Upper lobe of left lung (tissue), 6 donors: ENCODE data around the gene SACM1L. TPM values are rescaled to one million over a fixed set of nuclear protein-coding genes. Genes with fewer than 3 reads are reported as not detected.

ENCODE experiments used
- ATAC-seq, 2 donors: fragments of 200-7000 bp; cut with Tn5 transposase; one replicate each; pipeline ENCODE4 v1.9.1; 2022; ENCODE audit warnings: mild to moderate bottlenecking in 2 of 2, moderate library complexity in 2 of 2; ENCODE audit not compliant: low FRiP score in 2 of 2
- DNase-seq, 2 donors: peaks; one replicate each; pipeline ENCODE4 v3.0.0-alpha.2; 2019 to 2020
- H3K27ac ChIP-seq, 4 donors: fragments of 200-600 bp; sonication (generic); one replicate each; pipeline ENCODE4 v1.5.1; 2016 to 2019
- H3K27me3 ChIP-seq, 4 donors: fragments of 200-600 bp; sonication (generic); one replicate each; pipeline ENCODE4 v1.5.1; 2017 to 2019
- H3K36me3 ChIP-seq, 4 donors: fragments of 200-600 bp; sonication (generic); one replicate each; pipeline ENCODE4 v1.5.1; 2016 to 2019
- H3K4me1 ChIP-seq, 4 donors: fragments of 200-600 bp; sonication (generic); one replicate each; pipeline ENCODE4 v1.5.1; 2018 to 2019
- H3K4me3 ChIP-seq, 4 donors: fragments of 200-600 bp; sonication (generic); one replicate each; pipeline ENCODE4 v1.5.1; 2017 to 2019; ENCODE audit warnings: mild to moderate bottlenecking in 2 of 4, moderate library complexity in 1 of 4
- H3K9me3 ChIP-seq, 4 donors: fragments of 200-600 bp; sonication (generic); one replicate each; pipeline ENCODE4 v1.5.1; 2018 to 2019
- EP300 ChIP-seq, 4 donors: sonication (generic); formaldehyde crosslinking; IDR thresholded peaks; one replicate each; pipeline ENCODE4 v1.5.1; 2017; ENCODE audit warnings: antibody characterized with exemption in 4 of 4, control low read depth in 2 of 4
- POLR2A ChIP-seq, 4 donors: fragments of 450-650 bp; IDR thresholded peaks; one replicate each; pipeline ENCODE4 v1.5.1; 2016 to 2017; ENCODE audit warnings: antibody characterized with exemption in 4 of 4, mild to moderate bottlenecking in 2 of 4
- POLR2AphosphoS5 ChIP-seq, 2 donors: sonication (generic); formaldehyde crosslinking; IDR thresholded peaks; one replicate each; pipeline ENCODE4 v1.5.1; 2017; ENCODE audit warnings: antibody characterized with exemption in 2 of 2
- WGBS, 2 donors: methylation state at CpG; one replicate each; pipeline ENCODE4 v1.1.5; 2017 to 2018; 5-methylcytosine and 5-hydroxymethylcytosine counted together
- total RNA-seq, 6 donors: library from RNA; depleted of rRNA in 4 of 6; stranded (reverse); fragments of >200 nt in 4 of 6; gene quantifications; one replicate each; pipeline versions ENCODE4 v1.1.0 to v1.2.1, GENCODE V29; 2016 to 2021
- TF ChIP-seq, protein P1 (sequence below), 6 experiments: fragments of 450-650 bp in 4 of 6; fragments of 200-600 bp in 2 of 6; sonication (generic) in 2 of 6; IDR thresholded peaks; one replicate each; pipeline ENCODE4 v1.5.1; 2016 to 2019; ENCODE audit warnings: antibody characterized with exemption in 6 of 6
- donor health status: DM: no; HTN: no; CAD: no; lungs with moderate emphysema.
- donor health status: DM: no; HTN: yes; CAD: no; lungs with severe emphysema.

SACM1L gene
- total RNA-seq, 6 donors from 2014 or later, result 29.9 to 102 (median 63.9) TPM

DNA sequence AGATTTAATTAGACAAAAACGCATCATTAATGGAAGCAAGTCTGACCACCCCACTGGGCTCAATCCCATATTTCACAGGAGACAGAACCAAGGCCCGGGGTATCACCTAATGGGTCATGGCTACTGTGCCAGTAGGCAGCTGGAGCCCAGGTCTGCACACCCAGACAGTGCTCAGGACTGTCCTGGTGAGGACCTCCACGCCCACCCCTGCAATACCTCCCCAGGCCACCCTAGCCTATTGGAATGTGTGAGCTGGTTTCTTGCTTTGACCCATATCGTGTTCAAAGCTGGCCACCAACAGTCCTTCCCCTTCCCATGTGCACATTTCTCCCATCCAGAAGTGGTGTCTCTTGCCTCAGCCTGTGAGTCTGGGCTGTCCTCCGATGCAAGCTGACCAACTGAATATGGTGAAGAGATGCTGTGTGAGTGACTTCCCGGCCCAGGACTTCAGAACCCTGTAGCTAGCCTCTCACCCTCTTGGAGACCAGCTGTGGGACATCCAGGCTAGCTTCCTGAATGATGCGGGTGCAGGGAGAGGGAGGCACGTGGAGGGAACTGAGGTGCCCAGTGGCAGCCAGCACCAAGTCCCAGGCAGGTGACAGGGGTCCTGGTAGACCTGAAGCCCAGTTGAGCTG lies 88.0 kb downstream of the SACM1L start:
- 84 to 93% methylated on average over 7 to 8 of the region's 8 CpGs for WGBS, 2 donors

DNA sequence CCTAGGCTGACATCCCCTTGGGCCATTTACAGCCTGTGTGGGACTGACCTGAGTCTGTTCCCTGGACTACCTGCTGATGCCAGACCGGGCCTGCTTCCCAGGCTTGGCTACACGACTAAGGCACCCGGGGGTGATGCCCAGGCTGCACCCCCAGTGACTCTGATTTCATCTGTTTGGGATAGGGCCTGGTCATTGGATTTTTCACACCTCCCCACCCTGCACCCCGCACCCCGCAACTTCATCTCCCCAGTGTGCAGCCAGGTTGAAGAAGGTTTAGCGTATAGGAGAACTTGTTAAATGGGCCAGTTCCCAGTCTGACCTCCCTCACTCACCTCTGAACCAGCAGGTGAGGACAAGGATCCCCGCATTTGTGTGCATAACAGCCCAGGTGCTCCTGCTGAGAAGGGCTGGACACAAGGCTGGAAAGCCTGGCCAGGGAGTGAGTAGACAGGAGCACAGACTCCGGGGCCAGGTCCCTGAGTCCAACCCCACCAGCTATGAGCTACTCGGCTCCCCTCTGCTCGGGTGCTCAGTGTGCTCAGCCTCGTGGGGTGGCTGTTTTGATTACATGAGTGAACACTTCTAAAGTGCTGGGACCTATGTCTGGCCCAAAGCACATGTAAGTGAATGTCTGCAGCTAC lies 88.7 kb downstream of the SACM1L start:
- WGBS, 2 donors, result 87 to 88% methylated on average over 9 to 10 of the region's 11 CpGs
- TF ChIP-seq EP300 (IDR thresholded peaks at IDR 0.05) (no peak), POLR2AphosphoS5 (IDR thresholded peaks at IDR 0.05) (no peak), POLR2A (IDR thresholded peaks at IDR 0.05) (no peak)
- TF ChIP-seq, protein P1, sequence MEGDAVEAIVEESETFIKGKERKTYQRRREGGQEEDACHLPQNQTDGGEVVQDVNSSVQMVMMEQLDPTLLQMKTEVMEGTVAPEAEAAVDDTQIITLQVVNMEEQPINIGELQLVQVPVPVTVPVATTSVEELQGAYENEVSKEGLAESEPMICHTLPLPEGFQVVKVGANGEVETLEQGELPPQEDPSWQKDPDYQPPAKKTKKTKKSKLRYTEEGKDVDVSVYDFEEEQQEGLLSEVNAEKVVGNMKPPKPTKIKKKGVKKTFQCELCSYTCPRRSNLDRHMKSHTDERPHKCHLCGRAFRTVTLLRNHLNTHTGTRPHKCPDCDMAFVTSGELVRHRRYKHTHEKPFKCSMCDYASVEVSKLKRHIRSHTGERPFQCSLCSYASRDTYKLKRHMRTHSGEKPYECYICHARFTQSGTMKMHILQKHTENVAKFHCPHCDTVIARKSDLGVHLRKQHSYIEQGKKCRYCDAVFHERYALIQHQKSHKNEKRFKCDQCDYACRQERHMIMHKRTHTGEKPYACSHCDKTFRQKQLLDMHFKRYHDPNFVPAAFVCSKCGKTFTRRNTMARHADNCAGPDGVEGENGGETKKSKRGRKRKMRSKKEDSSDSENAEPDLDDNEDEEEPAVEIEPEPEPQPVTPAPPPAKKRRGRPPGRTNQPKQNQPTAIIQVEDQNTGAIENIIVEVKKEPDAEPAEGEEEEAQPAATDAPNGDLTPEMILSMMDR (IDR thresholded peaks at IDR 0.05), result no peak
- Histone ChIP-seq H3K27ac (no peak overlapping the region), H3K9me3 (no peaks in the 10 kb centered on the region), H3K4me3 (no peak overlapping the region), H3K27me3 (no peaks in the 10 kb centered on the region), H3K4me1 (no peaks in the 10 kb centered on the region), H3K36me3 (no peaks in the 10 kb centered on the region)
- peak in 1 of 2 donors; percentile 9 for ATAC-seq
- no peak for DNase-seq

More for the DNA sequence above, 88.0 kb downstream of the SACM1L start:
- no peak for ATAC-seq
- no peak overlapping the region for H3K27ac ChIP-seq
- H3K4me1 ChIP-seq, result no peaks in the 10 kb centered on the region
- DNase-seq, result no peak
- H3K9me3 ChIP-seq, result no peaks in the 10 kb centered on the region
- no peak overlapping the region for H3K4me3 ChIP-seq
- no peaks in the 10 kb centered on the region for H3K27me3 ChIP-seq
- TF ChIP-seq POLR2AphosphoS5 (IDR thresholded peaks at IDR 0.05), result no peak
- TF ChIP-seq, protein P1 (IDR thresholded peaks at IDR 0.05), result no peak
- no peak for TF ChIP-seq EP300 (IDR thresholded peaks at IDR 0.05)
- no peak for TF ChIP-seq POLR2A (IDR thresholded peaks at IDR 0.05)
- H3K36me3 ChIP-seq, result no peaks in the 10 kb centered on the region

DNA sequence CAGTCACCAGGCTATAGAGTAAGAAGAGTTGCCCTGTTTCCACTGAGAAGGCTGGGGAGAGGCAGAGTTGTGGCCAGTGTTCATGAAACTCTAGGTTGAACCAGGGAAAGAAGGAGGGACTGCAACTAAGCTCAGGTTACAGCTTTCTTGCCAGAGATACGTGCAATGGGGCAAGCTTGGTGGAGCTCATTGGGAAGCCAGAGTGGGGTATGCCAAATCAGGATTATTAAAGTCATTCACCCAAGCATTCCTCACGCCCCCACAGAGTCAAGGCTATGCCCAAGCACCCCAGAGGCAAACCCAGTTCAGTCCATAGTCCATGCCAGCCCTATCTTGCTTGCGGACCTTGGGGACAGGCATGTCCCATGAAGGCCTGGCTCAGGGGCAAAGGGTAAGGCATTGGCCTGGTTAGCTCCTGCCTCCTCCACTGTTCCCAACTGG lies 89.6 kb downstream of the SACM1L start:
- no peak overlapping the region for H3K27ac ChIP-seq
- ATAC-seq, result no peak
- 74 to 83% methylated on average over 2 to 3 of the region's 3 CpGs for WGBS, 2 donors
- no peaks in the 10 kb centered on the region for H3K4me1 ChIP-seq
- TF ChIP-seq EP300 (IDR thresholded peaks at IDR 0.05) (no peak), POLR2AphosphoS5 (IDR thresholded peaks at IDR 0.05) (no peak), POLR2A (IDR thresholded peaks at IDR 0.05) (no peak)
- TF ChIP-seq, protein P1 (IDR thresholded peaks at IDR 0.05), result no peak
- no peaks in the 10 kb centered on the region for H3K36me3 ChIP-seq
- no peaks in the 10 kb centered on the region for H3K9me3 ChIP-seq
- no peak overlapping the region for H3K4me3 ChIP-seq
- no peaks in the 10 kb centered on the region for H3K27me3 ChIP-seq
- no peak for DNase-seq

DNA sequence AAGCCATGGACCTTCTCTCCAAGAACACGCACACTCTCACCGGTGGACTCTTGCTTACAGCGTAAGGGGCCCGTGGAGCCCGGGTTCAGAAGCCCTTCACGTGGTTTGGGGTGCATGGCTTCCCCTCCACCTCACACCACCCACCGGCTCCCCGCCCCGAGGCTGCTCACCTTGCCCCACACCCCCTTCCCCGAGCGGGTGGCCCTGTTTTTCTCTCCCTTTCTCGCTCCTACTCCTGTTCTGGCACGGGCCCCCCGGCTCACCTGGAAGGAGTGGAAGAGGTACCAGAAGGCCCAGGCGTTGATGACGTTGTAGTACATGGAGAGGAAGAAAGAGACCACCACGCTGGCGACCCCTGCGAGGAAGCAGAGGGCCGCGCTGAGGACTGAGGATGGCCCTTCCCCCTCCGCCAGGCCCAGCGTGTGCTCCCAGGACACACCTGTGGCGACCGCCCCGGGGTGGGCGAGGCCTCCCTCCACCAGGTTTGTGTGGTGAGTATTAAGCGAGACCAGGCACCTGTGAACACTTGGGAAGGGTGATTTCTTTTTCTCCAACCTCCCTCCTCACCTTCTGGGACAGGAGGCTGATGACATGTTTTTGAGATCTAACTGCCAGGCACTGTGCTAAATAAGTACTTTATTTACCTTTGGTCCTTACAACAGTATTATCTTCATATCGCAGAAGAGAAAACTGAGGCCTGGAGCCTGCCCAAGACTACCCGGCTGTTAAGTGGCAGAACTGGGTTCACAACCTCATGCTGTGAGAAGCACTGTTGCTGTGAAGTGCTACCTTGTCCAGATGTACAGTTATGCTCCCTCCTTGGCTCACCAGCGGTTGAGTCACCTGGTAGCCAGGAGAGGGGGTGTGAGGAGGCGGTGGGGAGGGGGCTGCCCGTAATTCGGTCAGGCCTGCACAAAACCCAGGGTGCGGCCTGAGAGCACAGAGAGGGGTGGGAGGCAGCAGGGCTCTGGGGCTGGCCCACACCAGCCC lies 90.8 kb downstream of the SACM1L start:
- Histone ChIP-seq H3K4me3 (no peak overlapping the region), H3K27ac (no peak overlapping the region), H3K27me3 (no peaks in the 10 kb centered on the region), H3K36me3 (no peaks in the 10 kb centered on the region), H3K4me1 (no peaks in the 10 kb centered on the region), H3K9me3 (no peaks in the 10 kb centered on the region)
- ATAC-seq (no peak), DNase-seq (peak in 1 of 2 donors; percentile 54)
- TF ChIP-seq, protein P1 (IDR thresholded peaks at IDR 0.05), result no peak
- TF ChIP-seq EP300 (IDR thresholded peaks at IDR 0.05), result no peak
- TF ChIP-seq POLR2A (IDR thresholded peaks at IDR 0.05), result no peak
- TF ChIP-seq POLR2AphosphoS5 (IDR thresholded peaks at IDR 0.05), result no peak
- whole genome bisulfite sequencing, 2 donors, result 83 to 87% methylated on average over 35 of the region's 35 CpGs
